SW 1271 (cell line): ENCODE measurements around the gene FGD6.
"Not testable (repeated sequence)": the region's sequence is repeated elsewhere in the genome, so short reads cannot be mapped to it uniquely, and the experiment has no call there.

Experiments
- DNase-seq, 2 experiments: peaks; one replicate each; lab custom pipeline; 2025; lab: John Stamatoyannopoulos, UW

Gene FGD6

DNA sequence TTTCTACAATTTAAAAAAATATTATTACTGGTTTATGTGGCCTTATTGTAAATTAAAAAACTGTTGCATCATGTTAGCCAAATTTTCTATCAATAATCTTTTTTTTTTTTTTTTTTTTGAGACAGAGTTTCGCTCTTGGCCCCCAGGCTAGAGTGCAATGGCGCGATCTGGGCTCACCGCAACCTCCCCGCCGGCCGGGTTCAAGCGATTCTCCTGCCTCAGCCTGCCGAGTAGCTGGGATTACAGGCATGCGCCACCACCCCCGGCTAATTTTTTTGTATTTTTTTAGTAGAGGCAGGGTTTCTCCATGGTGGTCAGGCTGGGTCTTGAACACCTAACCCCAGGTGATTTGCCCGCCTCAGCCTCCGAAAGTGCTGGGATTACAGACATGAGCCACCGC is 16.9 kb upstream of the FGD6 start:
- DNase-seq, result not testable (repeated sequence)

DNA sequence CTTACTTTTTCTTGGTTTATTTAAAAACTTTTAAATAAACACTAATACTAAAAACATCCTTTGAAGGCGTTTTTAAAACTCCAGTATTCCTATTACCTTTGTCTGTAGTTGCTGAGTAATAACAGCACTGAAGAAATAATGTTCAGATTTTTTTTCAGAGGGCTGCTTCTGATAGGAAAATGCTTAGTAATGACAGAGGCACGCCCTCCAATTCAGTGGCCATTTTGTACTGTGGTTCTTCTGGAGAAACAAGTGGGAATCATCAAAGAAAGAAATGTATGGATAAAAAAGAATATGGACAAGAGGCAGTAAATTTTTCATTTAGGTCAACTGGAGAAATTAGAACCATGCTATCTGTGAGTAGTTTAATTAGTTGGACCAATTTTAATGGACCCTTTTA is 13.9 kb upstream of the FGD6 start:
- DNase-seq, result no peak

DNA sequence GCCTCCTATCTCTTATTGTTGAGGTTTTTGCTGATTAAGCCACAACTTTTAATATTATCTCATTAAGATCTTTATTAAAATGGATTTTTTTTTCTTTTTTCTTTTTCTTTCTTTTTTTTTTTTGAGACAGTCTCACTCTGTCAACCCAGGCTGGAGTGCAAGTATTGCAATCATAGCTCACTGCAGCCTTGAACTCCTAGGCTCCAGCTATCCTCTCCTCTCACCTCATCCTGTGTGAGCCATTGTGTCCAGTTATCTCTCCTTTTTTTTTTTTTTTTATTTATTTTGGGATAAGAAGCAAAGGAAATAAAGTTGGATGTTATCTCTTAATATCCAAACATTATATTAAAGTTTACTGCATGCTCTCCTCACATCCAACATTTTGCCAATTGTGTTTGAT is 13.0 kb upstream of the FGD6 start:
- DNase-seq, result no peak

DNA sequence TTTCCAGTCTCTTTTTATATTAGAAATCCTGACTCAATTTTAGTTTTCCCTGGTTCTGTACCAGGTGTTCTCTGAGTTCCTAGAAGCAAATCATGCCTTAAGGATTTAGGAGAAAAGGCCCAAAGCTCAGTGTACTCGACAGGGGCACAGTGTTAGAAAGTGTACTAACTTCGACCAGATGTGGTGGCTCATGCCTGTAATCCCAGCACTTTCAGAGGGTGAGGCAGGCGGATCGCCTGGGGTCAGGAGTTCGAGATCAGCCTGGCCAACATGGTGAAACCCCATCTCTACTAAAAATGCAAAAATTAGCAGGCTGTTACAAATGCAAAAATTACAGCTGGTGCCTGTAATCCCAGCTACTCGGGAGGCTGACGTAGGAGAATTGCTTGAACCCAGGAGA is 12.4 kb upstream of the FGD6 start:
- DNase-seq, result no peak

DNA sequence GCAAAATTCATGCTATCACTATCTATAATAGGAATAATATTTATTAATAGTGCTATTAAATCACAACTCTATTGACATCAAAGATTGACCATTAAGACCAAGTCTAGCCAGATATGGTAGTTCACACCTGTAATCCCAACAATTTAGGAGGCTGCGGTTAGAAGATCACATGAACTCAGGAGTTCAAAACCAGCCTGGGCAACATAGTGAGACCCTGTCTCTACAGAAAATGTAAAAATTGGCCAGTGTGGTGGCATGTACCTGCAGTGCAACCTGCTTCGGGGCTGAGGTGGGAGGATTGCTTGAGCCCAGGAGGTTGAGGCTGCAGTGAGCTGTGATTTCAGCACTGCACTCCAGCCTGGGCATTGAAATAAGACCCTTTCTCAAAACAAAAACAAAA is 11.3 kb upstream of the FGD6 start:
- no peak for DNase-seq

DNA sequence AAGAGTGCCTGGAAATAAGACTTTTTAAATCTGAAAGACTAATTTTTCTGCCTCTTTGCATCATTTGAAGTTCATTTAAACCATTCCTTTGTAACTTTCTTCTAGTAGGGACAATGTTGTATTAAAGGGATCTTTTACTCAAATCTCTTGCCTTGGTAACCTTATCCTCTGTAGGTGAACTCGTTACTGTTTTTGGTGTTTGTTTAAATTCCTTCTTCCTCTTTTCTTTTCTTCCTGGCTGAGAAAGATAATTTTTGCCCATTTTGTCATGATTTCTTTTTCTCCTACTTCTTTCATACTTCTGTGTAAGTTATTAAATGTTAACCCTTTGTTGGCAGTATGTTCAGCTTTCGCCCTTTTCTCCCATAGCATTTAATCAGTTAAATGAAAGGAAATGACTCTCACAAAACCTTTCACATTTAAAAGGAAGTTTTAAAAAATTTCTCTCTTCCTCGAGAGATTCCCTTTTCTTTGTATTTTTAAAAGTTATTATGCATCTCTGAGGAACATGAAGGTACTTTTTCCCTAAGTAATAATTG is 10.6 kb upstream of the FGD6 start:
- no peak for DNase-seq

DNA sequence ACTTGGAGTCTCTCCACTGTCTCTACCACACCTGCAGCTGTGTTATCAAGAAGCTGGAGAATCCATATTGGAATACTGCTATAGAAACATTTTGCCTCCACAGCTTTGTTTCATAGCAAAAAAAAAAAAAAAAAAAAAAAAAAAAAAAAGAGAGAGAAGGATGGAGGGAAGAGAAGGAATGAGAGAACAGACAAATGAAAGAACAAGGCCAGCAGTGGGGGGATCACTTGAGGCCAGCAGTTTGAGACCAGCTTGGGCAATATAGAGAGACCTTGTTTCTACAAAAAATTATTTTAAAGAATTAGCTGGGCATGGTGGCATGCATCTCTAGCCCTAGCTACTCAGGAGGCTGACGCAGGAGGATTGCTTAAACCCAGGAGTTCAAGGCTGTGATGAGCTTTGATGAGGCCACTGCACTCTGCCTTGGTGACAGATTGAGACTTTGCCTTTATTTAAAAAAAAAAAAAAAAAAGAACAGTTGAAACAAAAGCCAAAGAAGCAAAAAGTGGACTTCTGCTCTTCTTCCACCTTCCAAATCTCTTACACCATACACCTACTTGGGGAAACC is 8.5 kb upstream of the FGD6 start:
- DNase-seq, result no peak

DNA sequence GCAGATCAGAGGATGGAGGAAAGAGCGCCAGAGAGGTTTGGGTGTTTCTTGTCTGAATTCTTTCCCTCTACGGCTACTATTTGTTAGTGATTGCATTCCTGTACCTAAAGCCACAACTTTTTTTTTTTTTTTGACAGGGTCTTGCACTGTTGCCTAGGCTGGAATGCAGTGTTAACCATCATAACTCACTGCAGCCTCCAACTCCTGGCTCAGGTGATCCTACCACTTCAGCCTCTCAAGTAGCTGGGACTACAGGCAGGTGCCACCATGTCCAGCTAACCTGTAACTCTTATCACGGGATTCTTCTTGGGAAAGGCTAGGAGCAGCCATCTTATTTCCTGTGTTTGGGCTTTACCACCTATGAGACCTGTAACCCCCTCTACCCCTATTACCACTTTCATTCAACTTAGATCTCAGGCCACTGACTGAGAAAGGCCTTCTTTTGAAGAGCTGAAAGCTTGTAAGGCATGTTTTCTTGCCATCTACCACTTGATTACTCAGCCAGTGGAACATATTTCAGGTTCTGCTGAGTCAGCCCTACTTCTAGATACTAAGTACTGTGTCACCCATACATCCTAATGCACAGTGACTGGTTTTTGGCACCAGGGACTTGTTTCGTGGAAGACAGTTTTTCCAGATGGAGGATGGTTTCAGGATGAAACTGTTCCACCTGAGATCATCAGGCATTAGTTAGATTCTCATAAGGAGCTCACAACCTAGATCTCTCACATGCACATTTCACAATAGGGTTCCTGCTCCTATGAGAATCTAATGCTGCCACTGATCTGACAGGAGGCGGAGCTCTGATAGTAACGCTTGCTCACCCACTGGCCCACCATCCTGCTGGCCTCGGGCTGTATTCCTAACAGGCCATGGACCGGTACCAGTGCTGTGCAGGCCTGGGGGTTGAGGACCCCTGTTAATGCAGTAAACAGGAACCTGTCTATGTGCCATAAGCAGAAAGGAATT is 7.2 kb upstream of the FGD6 start:
- DNase-seq, result no peak

DNA sequence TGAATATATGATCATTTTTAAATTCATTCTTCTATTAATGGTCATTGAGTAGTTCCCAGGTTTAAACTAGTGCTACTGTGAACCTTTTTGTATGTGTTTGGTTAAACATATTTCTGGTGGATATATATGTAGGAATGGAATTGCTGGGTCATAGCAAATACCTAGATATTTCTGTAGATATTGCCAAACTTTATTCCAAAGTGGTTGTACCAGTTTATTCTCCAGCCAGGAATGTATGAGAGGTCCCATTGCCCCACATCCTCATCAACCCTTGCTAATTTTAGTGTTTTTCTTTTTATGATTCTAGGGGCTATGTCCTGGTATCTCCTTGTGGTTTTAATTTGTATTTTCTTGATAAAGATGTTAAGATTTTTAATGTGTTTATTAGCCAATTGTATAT is 3.5 kb upstream of the FGD6 start:
- DNase-seq, result no peak

DNA sequence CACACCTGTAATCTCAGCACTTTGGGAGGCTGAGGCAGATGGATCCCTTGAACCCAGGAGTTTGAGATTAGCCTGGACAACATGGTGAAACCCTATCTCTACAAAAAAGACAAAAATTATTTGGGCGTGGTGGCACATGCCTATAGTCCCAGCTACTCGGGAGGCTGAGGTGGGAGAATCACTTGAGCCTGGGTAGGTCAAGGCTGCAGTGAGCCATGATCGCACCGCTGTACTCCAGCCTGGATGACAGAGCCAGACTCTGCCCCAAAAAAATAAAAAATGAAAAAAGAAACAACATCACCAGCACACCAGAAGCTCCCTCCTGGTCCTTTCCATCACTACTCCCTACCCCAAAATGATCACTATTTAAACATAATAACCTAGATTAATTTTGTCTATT is 2.9 kb upstream of the FGD6 start:
- no peak for DNase-seq

DNA sequence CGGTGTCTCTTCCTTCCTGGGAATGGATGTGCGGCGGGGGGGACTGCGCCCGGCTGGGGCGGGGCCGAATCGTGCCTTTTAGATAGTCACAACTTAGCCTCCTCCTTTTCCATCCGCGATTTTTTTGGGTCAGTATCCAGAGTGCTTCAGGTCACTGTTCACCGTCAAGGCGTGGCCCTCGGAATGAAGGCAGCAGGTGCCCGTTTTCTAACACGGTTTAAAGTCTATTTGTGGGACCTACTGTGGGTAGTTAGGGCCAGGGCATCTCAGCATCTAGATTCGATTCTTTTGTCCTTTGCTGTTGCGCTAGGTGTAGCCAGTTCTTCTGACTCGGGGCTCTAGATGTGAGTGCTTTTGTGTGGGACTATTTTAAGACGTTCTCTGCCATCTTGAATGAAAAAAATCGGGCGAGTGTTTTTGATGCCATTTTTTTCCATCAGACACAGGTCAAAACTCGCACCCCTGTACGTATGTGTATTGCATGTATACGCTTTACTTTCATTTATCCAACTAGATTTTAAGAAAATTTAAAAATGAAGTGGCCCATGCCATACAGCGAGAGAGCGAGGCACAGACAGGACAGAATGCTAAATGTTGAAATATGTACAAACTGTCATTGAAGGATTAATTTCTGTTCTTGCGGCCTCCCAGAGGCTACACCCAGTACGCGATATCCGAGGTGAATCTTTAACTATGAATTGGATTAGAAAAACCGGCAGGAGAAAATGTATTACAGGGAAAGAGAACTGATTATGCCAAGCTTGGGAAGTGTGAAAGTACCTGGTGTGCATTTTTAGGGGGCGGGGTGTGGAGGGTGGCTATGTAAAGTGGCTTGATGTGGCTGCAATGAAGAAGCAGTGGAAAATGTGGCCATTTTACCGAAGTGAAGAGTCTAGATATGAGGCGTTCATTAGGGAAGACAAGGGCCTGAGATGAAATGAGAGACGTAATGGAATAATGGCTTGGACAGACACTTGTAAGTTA is 1.2 kb upstream of the FGD6 start:
- peak in 1 of 2 experiments; percentile 83 for DNase-seq

DNA sequence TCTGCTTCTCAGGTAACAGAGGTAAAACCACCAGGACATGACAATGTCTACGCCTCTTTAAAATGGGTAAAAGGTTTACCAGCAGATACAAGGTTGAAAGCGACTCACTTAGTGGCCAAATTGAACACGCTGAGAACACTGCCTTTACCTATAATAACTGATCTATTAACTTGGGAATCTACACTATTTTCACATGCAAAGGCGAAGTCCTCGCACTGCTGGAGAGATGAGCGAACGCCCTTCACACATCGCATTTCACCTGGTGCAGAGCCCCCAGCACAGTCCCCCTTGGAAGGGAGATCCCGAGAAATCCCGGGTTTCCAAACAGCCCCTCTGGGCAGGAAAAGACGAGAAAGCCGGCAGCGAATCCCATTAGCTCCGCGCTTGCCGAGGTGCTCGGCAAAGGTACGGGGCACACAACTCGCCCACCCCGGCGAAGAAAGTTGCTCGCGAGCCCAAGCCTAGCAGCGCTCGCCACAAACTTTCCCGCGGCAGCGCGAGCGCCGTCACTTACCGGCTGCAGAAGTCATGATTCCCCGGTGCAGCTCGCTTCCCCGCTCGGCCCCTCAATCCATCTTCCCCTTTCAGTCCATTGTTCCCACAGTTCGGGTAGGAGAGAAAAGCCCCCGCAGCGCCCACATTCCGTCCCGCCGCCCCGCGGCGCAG is 423 bp downstream of the FGD6 start:
- DNase-seq, result peak in 1 of 2 experiments; percentile 45

DNA sequence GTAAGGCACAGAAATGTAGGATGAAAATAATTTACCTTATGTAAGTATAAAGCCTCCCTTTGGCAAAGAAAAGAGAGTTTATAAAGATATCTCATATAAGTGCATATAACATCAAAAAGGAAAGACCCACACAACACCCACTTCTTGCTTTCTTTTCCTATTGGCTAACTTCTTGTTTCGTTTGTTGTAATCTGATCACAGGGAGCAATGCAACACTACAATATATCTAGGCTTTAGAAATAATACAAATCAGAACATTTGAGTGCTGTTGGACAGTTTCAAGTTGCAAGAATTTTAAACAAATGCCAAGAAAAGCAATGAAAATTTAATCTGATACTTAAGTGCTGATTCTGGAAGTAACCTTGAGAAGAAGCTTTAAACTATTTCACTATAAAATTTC is 1.3 kb downstream of the FGD6 start:
- DNase-seq, result peak in 1 of 2 experiments; percentile 75

DNA sequence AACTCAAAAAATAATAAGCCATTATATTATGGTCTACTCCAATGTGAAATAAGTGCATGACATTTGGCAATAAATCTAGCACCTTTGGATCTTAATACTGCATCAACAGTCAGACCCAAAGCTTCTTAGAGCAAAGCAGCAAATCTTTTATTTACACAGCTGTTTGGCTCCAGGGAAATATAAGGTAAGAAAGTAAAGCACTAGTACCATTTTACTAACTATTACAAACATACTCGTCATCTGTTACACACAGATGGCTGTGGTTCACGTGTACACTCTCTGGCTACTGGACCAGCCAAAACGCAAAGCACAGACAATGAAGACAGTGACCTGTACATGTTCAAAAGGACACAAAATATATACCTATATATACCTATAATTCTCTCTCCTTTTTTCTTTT is 2.8 kb downstream of the FGD6 start:
- DNase-seq, result no peak

DNA sequence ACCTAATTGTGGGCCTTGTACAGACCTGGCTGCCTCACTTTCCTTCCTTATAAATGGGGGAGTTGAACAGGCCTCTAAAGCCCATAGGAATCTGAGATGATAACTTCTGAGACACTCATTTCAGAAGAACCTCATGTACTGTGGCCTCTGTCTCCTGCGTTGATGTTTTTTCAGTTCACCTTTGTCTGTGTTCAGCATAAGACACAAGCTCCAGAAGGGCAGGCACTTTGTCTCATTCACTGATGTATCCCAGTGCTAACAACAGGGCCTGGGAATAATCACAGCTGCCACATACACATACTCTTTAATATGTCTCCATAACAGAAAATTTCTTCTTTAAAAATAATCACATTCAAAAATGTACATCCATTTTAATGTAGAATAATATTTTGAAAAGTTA is 3.3 kb downstream of the FGD6 start:
- DNase-seq, result no peak

DNA sequence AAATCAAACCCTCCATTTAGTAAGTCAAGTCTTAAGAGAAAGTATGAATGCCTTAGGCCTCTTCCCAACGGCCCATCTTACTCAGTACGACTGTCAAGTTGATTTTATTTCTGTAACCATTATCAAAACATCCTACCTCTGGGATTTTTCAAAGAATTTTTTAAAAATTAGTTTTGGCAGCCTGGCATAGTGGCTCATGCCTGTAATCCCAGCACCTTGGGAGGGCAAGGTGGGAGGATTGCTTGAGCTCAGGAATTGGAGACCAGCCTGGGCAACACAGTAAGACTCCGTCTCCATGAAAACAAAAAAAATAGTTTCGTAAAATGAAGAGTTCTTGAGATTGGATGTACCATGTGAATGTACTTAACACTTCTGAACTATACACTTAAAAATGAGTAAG is 4.1 kb downstream of the FGD6 start:
- DNase-seq, result no peak

DNA sequence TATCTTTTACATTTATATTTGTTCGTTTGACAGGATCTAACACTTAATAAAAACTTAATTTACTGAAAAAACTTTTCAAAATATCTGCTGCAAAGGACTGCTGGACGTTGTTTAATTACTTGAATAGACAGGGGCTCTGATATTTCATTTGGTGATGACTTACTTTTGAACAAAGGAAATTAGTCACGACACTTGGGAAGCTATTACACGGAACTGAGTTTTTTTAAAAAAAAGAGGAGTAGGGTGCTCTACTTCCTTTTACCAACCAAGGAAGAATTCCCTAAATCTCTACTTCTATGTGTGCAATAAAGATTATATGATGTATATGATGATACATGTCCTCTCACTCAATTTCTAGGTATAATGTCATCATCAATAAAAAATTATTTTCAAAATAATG is 4.7 kb downstream of the FGD6 start:
- no peak for DNase-seq

DNA sequence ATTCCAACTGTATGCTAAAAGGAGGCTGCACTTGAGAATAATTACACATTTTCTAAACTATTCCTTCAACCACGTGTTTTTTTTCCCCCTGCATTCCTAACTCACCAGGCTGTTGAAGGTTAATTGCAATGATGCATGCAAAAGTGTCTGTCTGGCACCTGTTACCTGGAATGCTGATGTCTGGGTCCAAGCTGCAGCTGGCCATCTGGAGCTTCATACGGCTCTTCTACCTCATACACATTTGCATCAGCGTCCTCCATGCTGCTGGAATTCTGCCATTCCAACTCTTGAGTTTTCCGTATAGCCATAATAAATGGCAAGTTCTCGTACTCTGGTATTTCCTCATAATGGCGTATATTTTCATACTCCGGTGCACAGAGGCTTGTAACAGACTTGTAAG is 8.6 kb downstream of the FGD6 start:
- no peak for DNase-seq

DNA sequence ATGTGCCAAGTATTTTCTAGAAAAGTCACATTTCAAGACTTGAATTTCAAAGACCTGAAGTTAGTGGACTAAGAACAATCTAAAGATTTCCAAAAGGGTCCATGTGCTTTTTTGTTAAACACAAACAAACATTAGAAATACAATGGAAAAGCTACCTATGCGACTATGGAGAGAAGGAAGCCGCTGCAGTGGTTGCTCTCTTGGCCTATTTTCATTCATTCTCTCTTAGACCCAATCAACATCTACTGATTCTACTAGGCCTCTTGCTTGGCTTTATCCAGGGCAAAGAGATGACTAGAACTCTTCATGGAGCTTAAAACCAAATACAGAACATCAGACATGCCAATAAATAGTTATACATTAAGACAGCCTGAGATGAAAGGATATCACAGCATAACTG is 9.9 kb downstream of the FGD6 start:
- DNase-seq, result no peak

DNA sequence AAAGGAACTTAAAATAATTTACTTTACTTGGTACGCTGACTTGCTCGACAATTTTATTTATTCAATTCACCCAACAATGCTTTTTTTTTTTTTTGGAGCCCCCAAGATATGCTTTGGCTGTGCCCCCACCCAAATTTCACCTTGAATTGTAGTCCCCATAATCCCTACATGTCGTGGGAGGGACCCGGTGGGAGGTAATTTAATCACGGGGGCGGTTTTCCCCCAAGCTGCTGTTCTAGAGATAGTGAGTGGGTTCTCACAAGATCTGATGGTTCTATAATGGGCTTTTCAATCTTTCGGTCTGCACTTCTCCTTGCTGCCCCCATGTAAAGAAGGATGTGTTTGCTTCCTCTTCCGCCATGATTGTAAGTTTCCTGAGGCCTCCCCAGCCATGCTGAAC is 10.4 kb downstream of the FGD6 start:
- DNase-seq, result no peak

DNA sequence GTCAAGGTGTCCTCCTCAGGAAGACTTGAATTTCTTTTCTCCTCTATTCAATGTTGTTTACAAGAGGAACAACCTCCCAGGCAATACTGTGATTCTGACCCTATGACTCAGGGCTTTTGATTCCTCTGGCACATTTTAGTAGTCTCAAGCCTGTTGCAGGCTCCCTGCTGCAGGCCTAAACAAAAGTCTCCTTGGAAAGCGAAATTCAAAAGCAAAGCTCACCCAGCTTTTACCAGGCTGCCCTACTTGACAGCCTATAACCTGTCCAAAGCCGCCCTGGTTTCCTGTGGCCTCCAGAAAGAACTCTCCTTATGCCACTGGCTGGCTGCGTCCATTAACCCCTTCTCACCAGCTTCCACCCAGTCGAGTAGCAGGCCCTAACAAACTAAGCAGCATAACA is 11.6 kb downstream of the FGD6 start:
- peak; percentile 27 to 68 for DNase-seq
